Stimulated activated CD4-positive, alpha-beta T cell treated with anti-CD3 and anti-CD28 coated beads, Interleukin-1b, Interleukin-23, amount 100 ng/mL, for 24 hours (primary cell): ENCODE data around the gene MAT1A.
"Not testable (repeated sequence)": the region's sequence is repeated elsewhere in the genome, so short reads cannot be mapped to it uniquely, and the experiment has no call there.

Source experiments
- DNase-seq, 4 experiments: peaks; one replicate each; pipeline ENCODE4 v3.0.0-alpha.2; 2020; ENCODE audit warnings: low read depth in 4 of 4, low spot score in 1 of 4

The MAT1A gene

GRCh38 chr10:80289451-80290287 lies at the start of gene MAT1A:
Gene MAT1A (minus strand): TSS chr10:80289658. CDS start chr10:80289423, 235 bp downstream.
- DNase-seq: no peak

GRCh38 chr10:80333983-80334382 lies 44.5 kb upstream of the MAT1A start:
- no peak for DNase-seq

- DNase-seq: no peak
These were observed 35.5 kb upstream of the MAT1A start for GRCh38 chr10:80324891-80325364.

- no peak for DNase-seq
These were observed 34.6 kb upstream of the MAT1A start for GRCh38 chr10:80324086-80324485.

GRCh38 chr10:80323311-80323710 lies 33.9 kb upstream of the MAT1A start:
- DNase-seq: no peak

GRCh38 chr10:80322711-80323110 lies 33.3 kb upstream of the MAT1A start:
- DNase-seq: no peak

GRCh38 chr10:80322158-80322557 lies 32.7 kb upstream of the MAT1A start:
- DNase-seq: no peak

- DNase-seq: no peak
These were observed 31.7 kb upstream of the MAT1A start for GRCh38 chr10:80321183-80321582.

GRCh38 chr10:80320377-80320776 lies 30.9 kb upstream of the MAT1A start:
- no peak for DNase-seq

GRCh38 chr10:80319725-80320290 lies 30.4 kb upstream of the MAT1A start:
- no peak for DNase-seq

- no peak for DNase-seq
These were observed 29.9 kb upstream of the MAT1A start for GRCh38 chr10:80319318-80319717.

- DNase-seq: no peak
These were observed 29.3 kb upstream of the MAT1A start for GRCh38 chr10:80318742-80319141.

- no peak for DNase-seq
These were observed 25.9 kb upstream of the MAT1A start for GRCh38 chr10:80315391-80315790.

GRCh38 chr10:80313523-80313922 lies 24.1 kb upstream of the MAT1A start:
- DNase-seq: no peak

GRCh38 chr10:80305989-80306388 lies 16.5 kb upstream of the MAT1A start:
- not testable (repeated sequence) for DNase-seq

GRCh38 chr10:80296942-80297341 lies 7.5 kb upstream of the MAT1A start:
- DNase-seq: no peak

- DNase-seq: no peak
These were observed 3.3 kb upstream of the MAT1A start for GRCh38 chr10:80292607-80293239.

- DNase-seq: no peak
These were observed 1.2 kb upstream of the MAT1A start for GRCh38 chr10:80290474-80291220.

- no peak for DNase-seq
These were observed 609 bp downstream of the MAT1A start for GRCh38 chr10:80288849-80289248.

- DNase-seq: no peak
These were observed 4.9 kb downstream of the MAT1A start for GRCh38 chr10:80284522-80284921.

- no peak for DNase-seq
These were observed 5.8 kb downstream of the MAT1A start for GRCh38 chr10:80283536-80284199.
